ENCODE results near the gene RARB.
A peak's percentile ranks its signal among the peaks of the same experiment; 100 is the strongest.

Gene RARB

DNA sequence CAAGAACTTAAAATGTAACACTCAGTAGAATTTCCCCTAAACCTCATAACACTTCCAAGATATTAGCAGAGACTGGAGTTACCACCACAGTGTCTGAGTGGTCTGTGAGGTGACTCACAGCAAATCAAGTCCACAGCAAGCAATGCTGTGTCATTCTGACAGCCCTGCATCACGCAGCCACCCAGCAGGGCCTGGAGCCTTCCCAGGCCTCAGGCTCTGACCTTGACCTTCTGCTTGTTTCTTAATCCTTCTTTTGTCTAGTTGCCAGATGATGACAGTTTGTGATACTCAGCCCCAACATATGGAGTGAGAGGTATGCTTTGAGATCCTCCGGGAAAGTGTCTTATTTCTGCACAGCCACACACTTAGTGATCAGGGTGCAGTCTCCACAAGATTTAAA is 154.2 kb downstream of the RARB start:
- DNase-seq = peak; percentile 57

DNA sequence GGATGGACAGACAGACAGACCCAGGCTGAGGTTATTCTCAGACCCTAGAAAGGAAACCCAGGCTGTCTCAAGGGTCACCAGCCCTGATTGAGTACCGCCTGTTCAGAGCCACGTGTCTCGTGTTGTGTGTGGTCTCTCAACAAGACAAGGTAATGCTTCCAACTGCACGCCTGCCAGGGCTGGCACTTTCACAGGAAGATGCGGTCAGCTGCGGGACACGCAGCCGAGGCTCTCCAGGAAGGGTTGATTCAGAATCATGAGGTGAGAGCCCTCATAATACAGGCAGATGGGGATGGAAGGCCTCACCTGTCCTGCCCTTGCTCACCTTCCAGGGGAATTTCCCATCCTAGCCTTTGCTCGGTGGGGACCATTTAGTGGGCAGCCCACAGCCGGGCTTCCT is 155.3 kb downstream of the RARB start:
- DNase-seq = no peak

DNA sequence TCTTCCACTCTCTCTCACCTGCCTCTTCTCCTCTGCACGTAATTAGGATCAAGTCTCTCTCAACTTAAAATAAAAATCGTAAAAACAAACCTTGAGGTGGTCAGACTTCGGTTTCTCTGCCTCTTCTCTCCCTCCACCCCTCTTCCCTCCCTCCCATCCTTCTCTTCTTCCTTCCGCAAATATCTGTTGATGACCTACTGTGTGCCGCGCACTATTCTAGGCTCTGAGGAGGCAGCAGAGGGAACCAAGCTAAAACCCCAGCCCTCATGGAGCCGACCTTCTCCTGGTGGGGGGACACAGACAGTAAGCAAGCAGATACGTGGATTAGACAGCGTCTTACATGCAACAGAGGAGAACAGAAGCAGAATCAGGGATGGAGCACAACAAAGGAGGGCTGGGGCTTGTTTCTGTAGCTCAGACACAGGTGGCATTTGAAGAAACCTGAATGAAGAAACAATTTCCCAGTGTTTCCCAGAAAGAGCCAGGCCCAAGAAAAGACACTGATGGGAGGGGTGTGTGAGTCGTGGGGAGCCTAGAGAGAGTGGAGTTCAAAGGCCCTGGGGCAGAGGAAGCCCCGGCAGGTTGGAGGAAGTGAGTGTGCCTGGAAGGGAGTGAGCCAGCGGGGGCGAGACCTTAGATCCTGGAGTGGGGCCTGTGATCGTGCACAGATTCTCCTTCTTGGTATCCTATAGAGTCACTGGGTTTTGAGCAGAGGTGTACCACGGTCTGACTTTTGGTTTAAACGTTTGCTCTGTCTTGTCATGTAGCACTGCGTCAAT is 156.1 kb downstream of the RARB start:
- DNase-seq = no peak

DNA sequence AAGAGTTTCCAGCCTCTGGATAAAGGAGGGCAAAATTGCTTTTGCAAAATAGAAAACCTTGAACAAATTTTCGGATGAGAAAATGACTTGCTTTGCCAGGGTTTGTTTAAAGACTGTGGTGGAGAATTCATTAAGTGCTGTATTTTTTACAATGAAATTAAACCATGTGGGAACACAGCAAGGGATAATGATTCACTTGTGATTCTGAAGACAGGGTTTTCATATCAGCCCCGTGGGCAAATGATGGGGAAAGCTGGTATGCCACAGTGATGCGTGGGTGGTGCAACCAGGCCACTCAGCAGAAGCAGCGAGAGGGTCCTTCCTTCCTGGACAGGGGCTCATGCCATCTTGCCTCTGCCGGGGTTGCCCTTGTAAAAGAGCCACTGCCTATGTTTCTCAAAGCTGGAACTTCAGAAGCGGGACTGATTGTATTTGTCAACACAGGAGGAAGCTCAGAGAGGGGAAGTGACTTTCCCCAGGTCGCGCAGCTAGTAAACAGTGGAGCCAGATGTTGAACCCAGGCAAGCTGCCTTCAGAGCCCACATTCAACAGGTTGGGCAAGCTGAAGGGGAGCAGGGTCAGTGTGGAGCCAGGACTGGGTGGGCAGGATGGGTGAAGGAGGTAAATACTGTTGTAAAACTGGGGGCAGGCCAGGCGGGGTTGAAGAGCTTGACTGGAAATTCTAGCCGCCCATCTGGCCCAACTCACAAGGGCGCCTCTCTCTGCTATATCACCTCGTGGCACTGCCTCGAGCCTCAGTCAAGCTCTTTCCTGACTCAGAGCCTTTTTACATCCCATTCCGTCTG is 157.5 kb downstream of the RARB start:
- peak; percentile 11 for DNase-seq

DNA sequence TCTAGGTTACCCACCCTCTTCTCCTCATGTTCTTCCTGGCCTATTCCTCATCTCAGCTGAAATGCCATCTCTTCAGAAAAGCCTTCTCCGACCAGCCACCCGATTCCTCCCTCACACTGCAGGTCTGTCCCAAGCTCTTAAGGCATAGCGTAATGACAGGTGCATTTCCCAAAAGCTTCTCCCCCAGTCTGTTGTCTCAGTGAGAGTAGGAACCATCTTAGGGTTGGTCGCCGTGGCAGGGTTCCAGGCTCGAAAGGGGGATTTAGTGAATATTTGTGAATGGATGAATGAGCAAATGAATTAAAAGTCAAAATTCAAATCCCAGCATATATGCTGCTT is 158.1 kb downstream of the RARB start:
- DNase-seq = no peak

DNA sequence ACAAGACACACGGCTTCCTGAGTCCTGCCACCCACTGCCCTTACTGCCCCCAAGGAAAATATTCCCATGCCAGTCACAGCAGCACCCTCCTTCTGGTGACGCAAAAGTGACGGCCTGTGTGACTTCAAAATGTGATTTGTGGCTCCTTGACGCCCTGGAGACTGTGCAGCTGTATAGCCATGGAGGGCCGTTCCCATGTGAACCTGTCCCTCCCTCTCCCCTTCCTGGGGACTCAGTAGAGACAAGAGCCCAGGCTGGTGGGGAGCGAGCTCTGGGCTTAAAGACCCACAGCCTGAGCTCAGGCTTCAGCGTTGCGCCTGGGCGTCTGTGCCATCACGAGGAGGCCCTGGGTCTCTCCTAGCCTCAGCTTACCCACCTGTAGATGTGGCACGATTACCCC is 158.5 kb downstream of the RARB start:
- DNase-seq = no peak

DNA sequence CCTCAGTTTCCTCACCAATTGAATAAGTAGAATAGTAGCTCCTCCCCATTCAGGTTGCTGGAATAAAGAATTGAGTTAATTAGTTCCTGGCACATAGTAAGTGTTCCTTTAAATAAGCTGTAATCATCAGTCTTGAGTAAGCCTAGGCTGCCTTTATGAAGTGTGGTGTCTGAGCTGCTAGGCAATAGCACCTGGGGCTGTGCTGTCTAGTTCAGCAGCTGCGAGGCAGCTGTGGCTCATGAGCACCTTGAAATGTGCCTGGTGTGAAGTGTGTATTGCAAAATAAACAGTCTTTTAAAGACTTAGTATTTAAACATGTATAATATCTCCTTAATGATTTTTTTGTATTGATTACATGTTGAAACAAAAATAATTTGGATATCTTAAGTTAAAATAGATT is 159.0 kb downstream of the RARB start:
- DNase-seq = no peak

DNA sequence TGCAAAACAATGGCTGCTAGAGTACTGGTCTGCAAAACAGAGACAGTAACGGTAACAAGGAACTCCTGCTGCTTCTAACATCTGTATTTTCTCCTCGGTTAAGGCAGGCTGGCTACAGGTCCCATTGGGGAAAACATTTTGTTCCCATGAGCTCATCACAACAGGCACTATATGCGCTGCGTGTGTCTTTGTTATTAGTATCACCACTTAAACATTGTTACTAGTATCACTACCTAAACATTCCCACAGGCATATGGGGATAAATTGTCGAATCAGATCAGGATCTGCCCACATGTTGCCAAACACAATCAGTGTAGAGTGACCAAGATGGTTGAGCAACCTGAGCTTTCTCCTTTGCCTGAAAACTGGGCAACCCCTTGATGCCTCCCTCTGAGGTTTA is 159.5 kb downstream of the RARB start:
- no peak for DNase-seq

DNA sequence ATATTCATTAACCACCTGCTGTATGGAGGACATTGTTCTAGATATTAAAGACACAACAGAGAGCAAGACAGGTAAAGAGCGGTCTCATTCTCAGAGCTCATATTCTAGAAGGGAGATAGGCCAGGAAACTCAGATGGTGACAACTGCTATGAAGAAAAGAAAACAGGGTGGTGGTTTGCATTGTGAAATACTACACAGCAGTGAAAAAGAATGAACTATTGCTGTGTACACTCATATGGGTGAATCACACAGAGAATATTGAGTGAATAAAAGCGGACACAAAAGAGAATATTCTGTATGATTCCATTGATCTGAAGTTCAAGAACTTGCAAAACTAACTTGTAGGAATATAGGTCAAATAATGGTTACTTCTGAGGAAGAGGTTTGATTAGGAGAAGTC is 159.9 kb downstream of the RARB start:
- DNase-seq = no peak

DNA sequence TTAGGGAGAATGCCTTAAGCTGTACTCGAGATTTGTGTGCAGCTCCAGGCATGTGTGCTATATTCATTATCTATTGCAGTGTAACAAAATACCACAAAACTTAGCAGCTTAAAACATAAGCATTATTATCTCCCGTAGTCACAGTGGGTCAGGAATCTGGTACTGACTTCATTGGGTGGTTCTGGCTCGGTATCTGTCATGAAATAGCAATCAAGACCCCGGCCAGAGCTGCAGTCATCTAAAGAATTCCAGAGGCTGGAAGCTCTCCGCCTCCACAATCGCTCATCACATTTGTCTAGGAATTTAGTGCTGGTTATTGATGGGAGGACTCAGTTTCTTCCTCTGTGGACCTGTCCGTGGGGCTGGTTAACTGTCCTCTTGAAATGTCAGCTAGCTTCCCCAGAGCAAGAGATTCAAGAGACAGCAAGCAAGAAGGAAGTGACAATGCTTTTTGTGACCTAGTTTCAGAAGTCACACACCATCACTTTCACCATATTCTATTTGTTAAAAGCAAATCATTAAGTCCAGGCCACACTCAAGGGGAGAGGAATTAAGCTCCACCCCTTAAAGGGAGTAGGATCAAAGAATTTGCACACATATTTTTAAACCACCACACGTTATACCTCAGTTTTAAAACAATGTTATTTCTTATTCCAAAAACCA is 160.5 kb downstream of the RARB start:
- peak; percentile 13 for DNase-seq

DNA sequence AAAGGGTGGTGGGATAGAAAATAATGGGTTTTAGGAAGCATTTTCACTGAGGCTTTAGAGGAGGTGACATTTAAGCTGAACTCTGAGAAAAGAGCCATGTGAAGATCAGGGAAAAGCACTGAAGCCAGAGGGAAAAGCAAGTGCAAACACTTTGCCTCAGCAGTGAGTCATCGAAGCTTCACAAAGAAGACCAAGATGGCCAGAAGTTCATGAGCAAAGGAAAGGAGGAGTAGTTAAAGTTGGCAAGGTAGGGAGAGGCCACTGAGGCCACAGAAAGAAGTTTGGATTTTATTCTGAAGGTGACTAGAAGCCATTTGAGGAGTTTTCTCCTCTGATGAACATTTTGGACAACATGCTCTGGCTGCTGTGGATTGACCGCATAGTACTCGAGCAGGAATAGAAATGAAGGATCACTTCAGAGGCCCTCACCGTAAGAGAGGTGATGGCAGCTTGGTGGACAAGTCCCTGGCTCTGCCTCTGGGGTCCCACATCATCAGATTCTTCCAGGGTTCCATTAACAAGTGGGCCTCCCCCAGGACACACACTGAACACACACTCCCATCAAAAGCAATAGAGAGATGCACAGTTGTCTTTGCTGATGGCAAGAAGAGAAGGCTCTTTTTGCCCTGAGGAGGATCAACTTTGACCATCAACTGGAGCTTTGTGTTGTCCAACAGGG is 161.2 kb downstream of the RARB start:
- no peak for DNase-seq

DNA sequence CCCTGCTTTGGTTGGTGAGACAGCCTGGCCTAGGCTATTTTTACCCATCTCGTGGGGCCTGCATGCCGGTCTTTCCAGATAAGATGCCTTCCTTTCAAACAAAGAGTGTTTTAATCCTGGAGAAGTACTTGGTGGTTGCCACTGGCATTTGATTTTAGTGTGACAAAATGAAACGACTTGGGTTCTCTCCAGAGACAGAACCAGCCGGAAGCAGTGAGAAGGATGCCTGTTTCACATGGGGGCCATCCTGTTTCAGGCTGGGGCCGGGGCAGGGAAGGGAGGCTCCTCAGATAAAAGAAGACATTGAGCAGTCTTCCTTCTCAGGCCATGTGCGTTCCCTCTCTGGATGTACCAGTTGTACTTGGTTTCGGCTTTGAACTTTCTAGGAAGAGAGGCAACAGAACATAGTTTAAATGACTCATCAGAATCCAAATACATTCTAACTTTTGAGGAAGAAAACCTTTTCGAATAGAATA is 161.8 kb downstream of the RARB start:
- no peak for DNase-seq

DNA sequence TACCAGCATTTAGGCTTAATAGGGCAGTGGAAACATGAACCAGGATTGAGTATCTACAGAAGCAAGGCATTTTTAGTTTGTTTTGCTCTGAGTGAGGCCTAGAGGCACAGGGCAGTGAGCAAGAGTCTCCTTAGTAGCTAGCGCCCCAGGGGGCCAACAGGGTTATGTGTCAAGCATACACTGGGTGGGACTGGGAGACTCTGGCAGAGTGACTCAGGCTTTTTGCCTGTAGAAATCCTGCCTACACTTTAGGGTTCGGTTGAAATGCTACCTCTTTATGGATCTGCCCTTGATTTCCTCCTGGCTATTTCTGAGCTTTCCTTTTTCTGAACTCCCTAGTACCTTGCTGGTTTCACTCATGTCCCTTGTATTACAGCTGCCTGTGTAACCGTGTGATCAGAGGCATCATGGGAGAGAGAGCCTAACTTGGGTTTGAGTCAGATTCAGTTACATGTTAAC is 164.5 kb downstream of the RARB start:
- peak; percentile 11 for DNase-seq

DNA sequence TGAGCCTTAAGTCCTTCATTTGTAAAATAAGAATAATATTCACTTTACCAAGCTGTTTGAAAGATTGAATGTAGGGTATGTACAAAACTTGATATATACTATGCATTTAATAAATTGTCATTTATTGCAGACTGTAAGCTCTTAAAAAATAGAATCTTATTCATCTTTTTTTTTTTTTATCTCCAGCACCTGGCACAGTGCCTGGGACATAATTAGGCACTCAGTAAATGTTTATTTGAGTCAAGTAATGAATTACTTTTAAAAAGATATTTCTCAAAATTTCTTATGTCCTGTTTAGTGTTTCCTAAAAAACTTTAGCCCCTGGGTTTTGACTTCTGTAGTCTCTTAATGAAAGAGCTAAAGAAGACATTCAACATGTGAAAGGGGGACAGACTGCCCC is 164.9 kb downstream of the RARB start:
- DNase-seq = no peak

DNA sequence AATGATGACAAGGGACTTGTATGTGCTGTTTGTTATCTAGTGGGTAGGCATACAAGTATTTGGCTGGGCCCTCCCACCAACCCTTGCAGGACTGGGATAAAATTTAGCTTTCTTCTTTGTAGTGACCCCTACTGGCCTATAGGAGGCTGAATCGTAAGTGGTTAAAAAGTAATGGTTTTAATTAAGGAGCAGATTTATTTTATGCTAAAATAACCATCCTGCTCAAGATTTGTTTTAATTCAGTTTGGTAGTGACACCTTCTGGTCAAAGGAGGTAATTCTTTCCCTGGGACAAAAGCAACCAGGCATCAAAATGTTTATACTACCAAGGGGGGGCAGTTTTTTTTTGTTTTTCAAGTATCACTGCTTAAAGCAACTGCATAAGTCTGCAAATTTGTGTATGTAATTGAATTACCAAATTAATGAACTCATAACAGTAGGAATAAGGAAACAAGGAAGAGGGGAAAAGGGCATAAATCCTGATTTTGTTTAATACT is 166.0 kb downstream of the RARB start:
- peak; percentile 33 for DNase-seq

DNA sequence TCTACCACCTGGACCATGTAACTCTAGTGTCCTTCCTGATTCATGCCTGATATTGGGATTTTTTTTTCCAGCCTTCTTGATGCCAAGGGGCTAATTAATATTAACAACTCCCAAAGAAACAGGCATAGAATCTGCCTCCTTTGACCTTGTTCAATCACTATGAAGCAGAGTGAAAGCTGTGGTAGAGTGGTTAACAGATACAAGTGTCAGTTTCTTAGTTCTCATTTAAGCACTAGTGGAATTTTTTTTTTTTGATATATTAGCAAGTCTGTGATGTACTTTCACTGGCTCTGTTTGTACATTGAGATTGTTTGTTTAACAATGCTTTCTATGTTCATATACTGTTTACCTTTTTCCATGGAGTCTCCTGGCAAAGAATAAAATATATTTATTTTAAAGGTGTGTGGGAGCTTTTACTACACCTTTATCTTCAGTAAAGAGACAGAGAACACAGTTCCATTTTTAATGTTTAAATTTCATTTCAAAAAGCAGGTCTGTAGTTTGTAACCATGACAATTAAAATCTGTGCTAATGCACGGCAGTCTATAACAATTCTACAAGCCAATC is 169.6 kb downstream of the RARB start:
- no peak for DNase-seq

DNA sequence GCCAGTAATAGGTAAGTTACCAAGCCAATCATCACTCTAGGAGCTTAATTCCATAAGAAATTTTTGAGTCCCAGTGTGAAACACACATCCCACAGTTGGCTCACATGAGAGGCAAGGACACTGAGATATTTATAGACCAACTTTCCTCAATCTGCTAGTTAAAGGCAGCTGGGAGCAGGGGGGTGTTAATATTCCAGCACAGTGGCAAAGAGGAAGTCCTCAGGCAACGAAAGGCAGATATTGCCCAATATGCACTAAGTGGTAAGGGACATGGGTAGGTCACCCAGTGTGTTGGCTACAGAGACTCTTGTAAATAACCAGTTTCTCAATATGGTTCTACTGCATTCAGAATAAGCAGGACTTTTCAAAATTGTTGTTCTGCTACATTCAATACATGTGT is 175.6 kb downstream of the RARB start:
- peak; percentile 86 for DNase-seq

DNA sequence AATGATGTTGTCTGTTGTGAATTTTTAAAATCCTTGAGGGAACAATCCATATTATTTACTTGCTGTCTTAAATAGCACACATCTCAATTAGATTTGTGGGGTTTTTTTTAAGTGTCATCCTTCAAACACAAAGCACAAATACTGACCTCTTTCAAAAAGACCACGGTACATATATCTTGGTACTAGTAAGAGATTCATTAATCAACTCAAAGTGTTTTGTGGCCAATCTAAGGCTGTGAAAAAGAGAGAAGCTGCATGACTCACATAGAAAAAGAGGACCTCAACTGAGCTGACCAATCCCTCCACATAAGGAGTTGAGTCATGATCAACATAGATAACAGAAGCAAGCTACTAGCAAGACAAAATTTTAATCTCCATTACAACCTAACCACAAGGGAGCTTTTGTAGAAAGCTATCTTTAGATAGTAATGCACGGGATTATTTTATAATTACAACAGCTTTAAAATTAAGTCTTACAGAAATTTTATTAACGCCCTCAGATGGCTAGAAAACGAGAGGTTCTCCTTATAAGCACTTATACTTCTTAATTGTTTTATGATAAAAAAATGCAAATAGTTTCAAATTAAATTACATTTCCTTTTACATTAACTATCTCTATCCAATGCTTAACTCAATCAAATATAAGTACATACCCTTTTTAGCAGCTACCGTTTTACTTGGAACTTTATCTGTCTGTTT is 176.2 kb downstream of the RARB start:
- DNase-seq = peak; percentile 86

DNA sequence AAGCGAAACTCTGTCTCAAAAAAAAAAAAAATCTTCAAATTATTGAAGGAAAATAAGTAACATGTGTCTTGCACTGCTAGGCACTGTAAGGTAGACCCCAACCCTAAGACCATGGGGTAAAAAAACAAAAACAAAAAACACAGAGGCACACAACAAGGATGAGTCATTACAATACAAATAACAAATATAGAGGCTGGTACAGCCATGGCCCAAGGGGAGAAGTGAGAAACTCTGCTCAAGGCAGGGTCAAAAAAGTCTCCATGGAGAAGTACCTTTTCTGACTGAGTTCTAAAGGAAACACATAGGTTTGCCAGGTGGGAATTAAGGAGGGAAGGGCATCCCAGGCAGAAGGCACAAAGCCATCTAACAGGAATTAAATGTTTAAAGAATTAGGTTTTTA is 182.1 kb downstream of the RARB start:
- no peak for DNase-seq

DNA sequence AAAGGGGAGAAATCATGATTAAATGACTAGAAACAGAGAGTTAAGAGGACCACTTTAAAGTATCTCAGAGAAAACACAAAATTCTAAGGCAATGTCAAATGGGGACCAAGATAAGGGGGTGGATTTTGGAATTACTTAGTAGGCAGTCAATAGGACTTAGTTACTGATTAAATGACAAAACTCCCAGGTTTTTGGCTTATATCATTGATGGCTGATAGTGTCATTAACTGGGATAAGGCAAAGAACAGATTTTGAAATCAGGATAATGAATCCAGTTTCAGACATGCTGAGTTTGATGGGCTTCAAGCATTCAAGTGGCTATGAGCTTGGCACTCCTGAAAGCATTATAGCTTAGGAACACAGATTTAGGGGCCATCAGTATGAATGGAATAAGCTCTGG is 182.7 kb downstream of the RARB start:
- no peak for DNase-seq

DNA sequence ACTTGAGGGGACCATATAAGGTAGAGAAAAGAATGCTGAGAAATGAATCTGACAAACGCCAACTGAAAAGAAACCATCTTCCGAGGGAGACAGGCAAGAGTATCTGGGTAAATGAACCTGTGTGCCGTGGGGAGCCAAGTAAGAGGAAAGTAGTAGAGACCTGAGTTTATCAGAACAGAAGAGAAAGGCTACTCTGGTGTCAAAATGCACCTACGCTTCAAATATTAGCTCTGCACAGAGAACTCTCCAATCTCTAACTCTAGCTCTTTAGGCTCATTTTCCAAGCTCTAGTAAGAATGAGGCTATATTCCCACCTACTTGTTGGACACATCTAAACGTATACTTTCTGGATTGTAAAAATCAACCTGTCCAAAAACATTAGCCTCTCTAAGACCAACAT is 183.1 kb downstream of the RARB start:
- no peak for DNase-seq

DNA sequence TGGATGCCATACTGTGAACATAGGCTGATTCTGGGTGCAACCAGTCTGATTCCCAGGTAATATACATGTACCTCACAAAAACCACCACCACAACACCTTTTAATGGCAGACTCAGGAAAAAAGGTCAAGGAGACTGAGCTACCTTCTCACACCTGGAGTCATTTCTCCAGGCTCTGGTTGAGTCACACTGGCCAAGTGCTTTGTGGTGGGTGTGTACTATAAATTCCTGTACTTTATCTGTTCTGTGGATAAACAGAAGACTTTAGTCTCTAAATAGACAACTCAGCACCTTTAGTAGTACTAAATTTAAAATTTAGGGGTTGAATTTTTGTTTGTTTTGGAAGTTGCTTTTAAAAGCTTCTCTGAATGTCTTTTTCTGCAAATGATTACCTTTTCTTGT is 190.0 kb downstream of the RARB start:
- no peak for DNase-seq
